Lower lobe of right lung (tissue), 2 donors: ENCODE results near the gene BBOF1. TPM values are rescaled to one million over a fixed set of nuclear protein-coding genes. Genes with fewer than 3 reads are reported as not detected.

Source experiments
- ATAC-seq, 2 donors: fragments of 200-7000 bp; cut with Tn5 transposase; one replicate each; pipeline ENCODE4 v1.9.1; 2020 to 2022; ENCODE audit warnings: mild to moderate bottlenecking in 2 of 2, moderate library complexity in 2 of 2
- DNase-seq: peaks from one replicate; pipeline ENCODE4 v3.0.0-alpha.2; 2020
- H3K27ac ChIP-seq: fragments of 200-600 bp; one replicate; pipeline ENCODE4 v1.8.0; 2022
- H3K27me3 ChIP-seq: fragments of 200-600 bp; one replicate; pipeline ENCODE4 v1.8.0; 2022; ENCODE audit warnings: low read depth
- H3K36me3 ChIP-seq: fragments of 200-600 bp; one replicate; pipeline ENCODE4 v1.8.0; 2022; ENCODE audit warnings: mild to moderate bottlenecking
- H3K4me1 ChIP-seq: fragments of 200-600 bp; one replicate; pipeline ENCODE4 v1.8.0; 2022
- H3K4me3 ChIP-seq: fragments of 200-600 bp; one replicate; pipeline ENCODE4 v1.8.0; 2022; ENCODE audit warnings: mild to moderate bottlenecking
- H3K9me3 ChIP-seq: fragments of 200-600 bp; one replicate; pipeline ENCODE4 v1.8.0; 2022
- CTCF ChIP-seq: fragments of 200-600 bp; IDR thresholded peaks from one replicate; pipeline ENCODE4 v1.8.0; 2022; ENCODE audit warnings: antibody characterized with exemption, mild to moderate bottlenecking
- intact Hi-C: fragments of 100-400 bp; cut with DNase I; formaldehyde crosslinking; loops from one replicate; pipeline ENCODE4 v1.11.0; 2022
- total RNA-seq: library from RNA; stranded (reverse); fragmentation: NEBNext Ultra II Directional; extraction: Animal tissue kit (Norgen Biotek cat#: 25700); gene quantifications from one replicate; pipeline ENCODE4 v1.2.1, GENCODE V29; 2021
- donor health status: DM: no; HTN: yes; CAD: no; lungs with severe emphysema.

BBOF1 gene
- total RNA-seq, 1 donor from 2014 or later = 7.4 TPM

DNA sequence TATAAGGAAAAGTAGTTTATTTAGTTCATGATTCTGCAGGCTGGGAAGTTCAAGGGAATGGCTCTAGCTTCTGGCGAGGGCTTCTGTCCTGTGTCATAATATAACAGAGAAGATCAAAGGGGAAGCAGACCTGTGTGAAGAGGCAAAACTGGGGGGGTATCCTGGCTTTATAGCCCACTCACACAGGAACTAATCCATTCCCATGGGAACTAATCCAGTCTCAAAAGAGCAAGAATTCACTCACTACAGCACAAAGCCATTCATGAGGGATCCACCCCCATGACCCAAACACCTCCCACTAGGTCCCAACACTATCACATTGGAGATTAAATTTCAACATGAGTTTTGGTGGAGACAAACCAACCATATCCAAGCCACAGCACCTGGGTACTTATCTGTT lies 58.3 kb downstream of the BBOF1 start:
- peaks cover 23% of the 10 kb centered on the region for H3K36me3 ChIP-seq
- H3K4me3 ChIP-seq = no peak overlapping the region
- H3K27ac ChIP-seq = no peak overlapping the region
- intact Hi-C loops = no loop called here
- ATAC-seq (no peak), DNase-seq (no peak)
- TF ChIP-seq CTCF = no peak
- peaks cover 10% of the 10 kb centered on the region for H3K4me1 ChIP-seq
- H3K9me3 ChIP-seq = no peaks in the 10 kb centered on the region
- no peaks in the 10 kb centered on the region for H3K27me3 ChIP-seq

- no peak for TF ChIP-seq CTCF
- Histone ChIP-seq H3K27ac (no peak overlapping the region), H3K4me3 (no peak overlapping the region), H3K27me3 (no peaks in the 10 kb centered on the region), H3K36me3 (no peaks in the 10 kb centered on the region), H3K9me3 (no peaks in the 10 kb centered on the region), H3K4me1 (peaks cover 26% of the 10 kb centered on the region)
- intact Hi-C loops = no loop called here
- no peak for ATAC-seq
- no peak for DNase-seq
These were observed 61.8 kb downstream of the BBOF1 start for GRCh38 chr14:74080820-74081460.

- intact Hi-C loops = no loop called here
- ATAC-seq = no peak
- no peak overlapping the region for H3K4me3 ChIP-seq
- TF ChIP-seq CTCF = no peak
- no peak overlapping the region for H3K27ac ChIP-seq
- no peak for DNase-seq
- no peaks in the 10 kb centered on the region for H3K9me3 ChIP-seq
- H3K4me1 ChIP-seq = peaks cover 32% of the 10 kb centered on the region
- H3K36me3 ChIP-seq = no peaks in the 10 kb centered on the region
- no peaks in the 10 kb centered on the region for H3K27me3 ChIP-seq
These were observed 62.3 kb downstream of the BBOF1 start for GRCh38 chr14:74081491-74081890.

DNA sequence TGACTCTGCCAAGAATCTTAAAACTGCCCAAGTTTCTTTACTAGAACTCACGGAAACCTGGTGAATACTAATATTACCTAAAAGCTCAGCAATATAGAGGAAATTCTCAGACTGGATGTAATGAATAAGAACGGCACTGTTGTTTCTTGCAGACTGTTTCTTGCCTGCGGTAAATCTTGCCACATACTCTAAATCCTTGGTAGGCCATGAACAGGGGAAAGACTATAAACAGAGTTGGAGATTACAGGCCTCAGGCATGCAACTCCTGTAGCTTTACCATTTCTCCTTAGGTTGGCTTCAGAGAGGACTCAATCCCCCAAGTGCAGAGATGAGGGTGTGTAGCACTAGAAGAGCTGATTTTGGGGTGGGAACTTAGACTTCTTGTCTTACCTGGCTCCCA lies 64.0 kb downstream of the BBOF1 start:
- intact Hi-C loops = no loop called here
- ATAC-seq (no peak), DNase-seq (no peak)
- no peaks in the 10 kb centered on the region for H3K36me3 ChIP-seq
- H3K9me3 ChIP-seq = no peaks in the 10 kb centered on the region
- TF ChIP-seq CTCF = no peak
- no peaks in the 10 kb centered on the region for H3K27me3 ChIP-seq
- H3K27ac ChIP-seq = no peak overlapping the region
- H3K4me3 ChIP-seq = peak overlapping the region; percentile 92
- H3K4me1 ChIP-seq = peaks cover 34% of the 10 kb centered on the region

DNA sequence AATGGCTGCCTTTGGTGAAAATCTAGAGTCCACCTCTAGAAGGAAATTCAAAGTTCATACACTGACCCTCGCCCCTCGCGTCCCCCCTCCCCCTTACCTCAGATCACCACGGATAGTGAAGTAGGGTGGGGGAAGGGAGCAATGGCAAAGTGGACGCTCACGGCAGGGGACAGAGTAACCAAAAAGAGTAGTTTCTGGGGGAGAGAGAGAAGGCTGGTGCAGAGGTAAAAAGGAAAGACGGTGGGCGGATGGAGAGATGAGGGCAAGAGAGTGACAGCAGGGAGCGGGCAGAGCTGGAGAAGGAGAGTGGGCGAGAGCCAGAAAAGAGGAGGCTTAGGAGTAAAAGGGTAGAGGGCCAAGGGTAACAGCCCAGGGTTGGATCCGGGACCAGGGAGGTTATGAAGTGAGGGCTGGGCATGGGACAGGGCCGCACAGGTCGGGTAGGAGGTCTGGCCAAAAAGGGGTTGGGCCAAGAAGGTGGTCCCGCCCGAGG lies 64.7 kb downstream of the BBOF1 start:
- no peaks in the 10 kb centered on the region for H3K27me3 ChIP-seq
- H3K4me1 ChIP-seq = peaks cover 34% of the 10 kb centered on the region
- no peaks in the 10 kb centered on the region for H3K36me3 ChIP-seq
- peak overlapping the region; percentile 92 for H3K4me3 ChIP-seq
- no peaks in the 10 kb centered on the region for H3K9me3 ChIP-seq
- intact Hi-C loops = no loop called here
- DNase-seq = no peak
- ATAC-seq = peak; percentile 36 to 41
- no peak for TF ChIP-seq CTCF
- H3K27ac ChIP-seq = peak overlapping the region; percentile 86
